Measurements from ENCODE around the gene FBXL14.
"Not testable (repeated sequence)": the region's sequence is repeated elsewhere in the genome, so short reads cannot be mapped to it uniquely, and the experiment has no call there.

The FBXL14 gene

DNA sequence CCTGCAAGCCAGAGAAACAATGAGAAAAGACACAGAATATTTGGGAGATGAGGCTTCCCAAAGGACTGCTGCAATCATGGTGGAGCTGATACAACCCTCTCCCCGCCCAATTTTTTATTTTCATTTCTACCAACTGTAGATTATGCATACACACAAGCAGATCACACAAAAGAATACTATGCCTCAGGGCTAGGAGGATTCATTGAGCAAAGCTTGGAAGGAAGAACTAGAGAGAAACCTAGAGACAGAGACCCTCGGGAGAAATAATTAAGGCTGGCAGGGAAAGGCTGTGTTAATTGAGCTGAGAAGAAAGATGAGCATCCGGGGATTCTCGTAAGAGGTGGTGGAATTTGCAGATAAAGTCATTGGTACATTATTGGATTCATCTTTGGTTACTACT, 24.8 kb upstream of the FBXL14 start:
- DNase-seq, result no peak

DNA sequence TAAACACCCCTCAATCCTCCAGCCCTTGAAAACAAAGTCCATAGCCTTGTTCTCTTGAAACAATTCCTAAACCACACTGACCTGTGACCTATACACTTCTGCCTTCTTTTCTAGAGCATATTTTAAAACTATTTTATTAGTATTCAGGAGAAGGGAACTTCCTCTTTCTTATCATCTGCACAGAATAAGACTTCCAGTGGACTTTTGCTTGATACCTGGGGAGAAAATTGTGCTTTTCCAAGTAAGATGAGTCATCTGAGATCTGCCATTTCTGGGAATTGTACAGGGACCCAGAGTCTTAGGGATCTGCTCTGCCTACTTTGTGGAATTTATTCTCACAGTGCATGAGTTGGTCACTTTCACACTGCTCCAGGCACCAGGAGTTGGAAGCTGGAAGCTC, 24.1 kb upstream of the FBXL14 start:
- DNase-seq, result no peak

- DNase-seq, result no peak
These were observed 22.1 kb upstream of the FBXL14 start for GRCh38 chr12:1616233-1617066.

DNA sequence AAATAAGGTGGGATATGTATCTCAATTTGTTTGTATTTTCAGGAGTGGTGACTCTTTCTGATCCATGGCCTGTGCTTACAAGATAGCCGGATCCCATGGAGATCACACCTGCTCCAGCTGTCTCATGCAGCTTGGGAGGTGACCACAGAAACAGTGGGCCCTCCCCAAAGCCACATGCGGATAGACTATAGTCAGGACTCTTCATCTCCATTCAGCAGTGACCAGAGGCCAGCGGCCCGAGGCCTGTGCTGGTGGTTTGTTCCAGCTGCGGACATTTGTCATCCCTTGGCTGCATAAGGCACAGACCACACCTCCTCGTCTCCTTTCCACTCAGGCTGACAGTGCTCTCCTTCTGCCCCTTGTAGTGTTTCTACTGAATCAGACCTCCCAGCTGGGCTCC, 20.0 kb upstream of the FBXL14 start:
- DNase-seq, result no peak

DNA sequence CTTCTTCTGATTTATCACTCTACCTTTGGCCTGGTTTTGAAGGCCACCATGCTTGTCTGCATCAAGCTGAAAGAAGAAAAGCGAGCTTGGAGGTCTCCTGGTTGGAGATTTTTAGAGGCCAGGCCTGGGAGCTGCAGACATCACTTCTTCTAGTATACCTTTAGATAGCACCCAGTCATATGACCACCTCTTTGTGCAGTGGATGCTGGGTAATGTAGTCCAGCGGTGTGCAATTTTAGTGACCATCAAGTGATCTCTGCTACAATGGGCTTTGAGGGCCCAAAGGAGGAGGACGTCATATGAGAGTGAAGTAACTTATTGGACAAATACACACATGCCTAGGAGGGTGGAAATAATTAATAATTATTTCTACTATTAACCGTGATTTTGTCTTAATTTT, 19.5 kb upstream of the FBXL14 start:
- no peak for DNase-seq

GRCh38 chr12:1611803-1612572, 17.6 kb upstream of the FBXL14 start:
- DNase-seq, result no peak

DNA sequence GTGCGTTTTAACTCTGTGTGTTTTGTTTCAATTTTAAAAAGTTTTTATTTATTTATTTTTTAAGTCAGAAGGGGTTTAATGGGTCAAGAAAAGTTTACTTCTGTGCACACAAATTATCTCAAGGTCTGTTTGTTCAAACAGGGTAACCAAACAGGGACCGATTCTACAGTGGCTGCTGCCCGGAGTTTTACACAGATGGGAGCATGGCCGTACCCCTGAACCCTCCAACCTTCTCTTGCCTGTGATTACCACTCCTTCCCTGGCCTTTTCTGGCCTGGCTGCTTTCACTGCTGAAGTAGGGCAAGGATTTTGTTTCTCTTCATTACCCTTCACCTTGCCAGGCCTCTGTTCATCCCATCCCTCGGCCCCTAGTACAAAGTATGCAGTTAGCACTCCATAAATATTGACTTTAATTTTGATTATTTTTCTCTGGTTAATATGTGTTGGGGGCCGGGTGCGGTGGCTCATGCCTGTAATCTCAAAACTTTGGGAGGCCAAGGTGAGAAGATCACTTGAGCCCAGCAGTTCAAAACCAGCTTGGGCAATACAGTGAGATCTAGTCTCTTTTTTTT, 15.8 kb upstream of the FBXL14 start:
- no peak for DNase-seq

DNA sequence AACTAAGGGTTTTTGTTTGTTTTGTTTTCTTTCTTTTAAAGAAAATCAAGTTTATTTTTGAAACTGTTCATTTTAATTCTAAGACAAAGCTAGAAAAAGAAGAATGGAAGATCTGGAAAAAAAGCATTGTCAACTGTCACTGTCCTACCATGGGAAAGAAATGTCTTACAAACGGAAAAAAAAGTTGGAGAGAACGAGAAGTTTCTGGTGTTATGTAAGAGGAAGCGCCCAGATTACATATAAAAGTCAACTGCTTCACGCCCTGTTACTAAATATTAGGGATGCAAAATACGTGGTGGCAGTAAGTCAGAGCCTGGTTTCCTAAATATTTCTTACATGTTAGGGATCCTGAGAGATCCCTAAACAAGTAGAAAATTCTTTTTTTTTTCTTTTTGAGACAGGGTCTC, 14.3 kb upstream of the FBXL14 start:
- no peak for DNase-seq

DNA sequence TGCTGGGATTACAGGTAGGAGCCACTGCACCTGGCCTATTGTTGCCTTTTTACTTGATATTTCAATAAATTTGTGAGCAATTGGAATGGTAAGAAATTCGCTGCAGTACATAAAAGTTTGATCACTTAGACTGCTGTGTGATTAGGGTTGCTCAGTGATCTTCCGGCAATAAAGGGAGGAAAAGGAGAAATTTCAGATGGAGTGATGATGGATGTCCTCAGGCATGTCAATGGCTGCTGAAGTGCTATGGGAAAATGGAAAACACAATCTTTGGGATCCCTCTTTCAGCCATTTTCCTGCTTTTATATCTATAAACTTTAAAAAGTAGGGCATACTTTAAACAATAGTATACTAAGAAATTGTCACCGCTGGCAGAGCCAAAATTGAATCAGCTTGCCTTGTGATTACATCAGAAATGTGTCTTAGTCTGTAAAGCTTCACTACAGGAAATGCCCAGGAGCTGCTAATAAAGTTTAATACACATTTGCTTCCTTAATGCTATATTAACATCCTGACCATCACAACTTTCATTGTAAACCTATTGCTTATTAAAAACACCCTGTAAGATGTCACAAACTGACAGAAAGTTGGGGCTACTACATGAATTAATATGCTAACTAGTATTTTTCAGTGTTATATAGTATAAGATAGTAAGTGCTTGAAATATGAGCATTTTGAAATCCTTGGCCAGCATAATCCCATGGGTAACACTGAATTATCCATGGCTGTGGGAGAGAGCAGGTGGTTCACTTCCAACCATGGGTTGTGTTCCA, 13.7 kb upstream of the FBXL14 start:
- no peak for DNase-seq

- DNase-seq, result peak; percentile 79
These were observed 11.7 kb upstream of the FBXL14 start for GRCh38 chr12:1606021-1606622.

DNA sequence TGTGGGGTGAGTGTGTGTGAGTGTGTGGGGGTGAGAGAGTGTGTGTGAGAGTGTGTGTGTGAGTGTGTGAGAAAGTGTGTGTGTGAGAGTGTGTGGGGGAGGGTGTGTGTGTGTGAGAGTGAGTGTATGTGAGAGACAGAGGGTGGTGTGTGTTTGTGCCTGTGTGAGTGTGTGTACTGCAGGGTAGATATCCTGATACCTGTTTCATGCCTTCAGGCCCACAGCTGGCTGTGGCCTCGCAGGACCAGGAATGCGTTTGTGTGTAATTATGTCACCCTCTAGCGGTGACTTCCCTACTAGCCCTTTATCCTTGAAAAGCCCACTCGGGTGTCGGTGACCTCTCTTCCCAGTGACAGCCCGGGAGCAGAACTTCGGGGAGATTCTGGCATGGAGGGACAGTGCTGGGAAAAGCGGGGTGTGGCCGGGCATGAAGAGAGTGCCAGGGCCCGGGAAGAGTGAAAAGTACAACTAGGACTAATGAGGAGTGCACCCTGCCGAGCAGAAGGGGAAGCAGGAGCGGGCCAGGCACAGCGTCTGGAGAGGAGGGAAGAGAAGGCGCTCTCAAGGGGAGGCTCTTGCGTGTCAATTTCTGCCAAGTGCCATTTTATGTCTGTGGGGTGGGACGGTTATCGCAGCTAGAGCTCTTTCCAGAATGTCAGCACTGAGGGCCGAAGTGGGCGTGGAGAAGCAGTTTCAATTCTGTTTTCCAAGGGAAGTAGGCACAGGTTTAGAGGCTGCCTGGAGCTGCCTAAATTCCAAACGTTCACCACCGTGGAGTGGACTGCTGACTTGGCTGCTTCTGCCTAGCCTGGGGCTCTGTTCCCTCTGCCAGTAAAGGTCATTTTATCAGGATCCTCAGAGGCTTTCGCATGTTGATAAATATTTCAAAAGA, 11.0 kb upstream of the FBXL14 start:
- peak; percentile 95 for DNase-seq

DNA sequence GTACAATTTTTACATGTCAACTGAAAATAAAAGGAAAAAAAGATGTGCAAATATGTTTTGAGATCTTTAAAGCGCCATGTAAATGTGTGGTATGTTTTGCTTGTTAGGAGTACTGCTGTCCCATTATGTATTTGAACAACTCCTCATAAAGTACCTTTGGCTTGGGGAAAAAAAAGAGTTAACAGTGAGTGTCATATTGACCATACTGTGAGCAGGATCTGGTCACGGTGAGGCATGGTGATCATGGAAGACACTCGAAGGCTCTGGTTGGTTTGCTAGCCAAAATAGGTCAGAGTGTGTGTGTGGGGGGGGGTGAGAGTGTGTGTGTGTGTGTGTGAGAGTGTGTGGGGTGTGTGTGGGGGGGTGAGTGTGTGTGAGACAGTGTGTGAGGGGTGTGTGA, 10.1 kb upstream of the FBXL14 start:
- no peak for DNase-seq

DNA sequence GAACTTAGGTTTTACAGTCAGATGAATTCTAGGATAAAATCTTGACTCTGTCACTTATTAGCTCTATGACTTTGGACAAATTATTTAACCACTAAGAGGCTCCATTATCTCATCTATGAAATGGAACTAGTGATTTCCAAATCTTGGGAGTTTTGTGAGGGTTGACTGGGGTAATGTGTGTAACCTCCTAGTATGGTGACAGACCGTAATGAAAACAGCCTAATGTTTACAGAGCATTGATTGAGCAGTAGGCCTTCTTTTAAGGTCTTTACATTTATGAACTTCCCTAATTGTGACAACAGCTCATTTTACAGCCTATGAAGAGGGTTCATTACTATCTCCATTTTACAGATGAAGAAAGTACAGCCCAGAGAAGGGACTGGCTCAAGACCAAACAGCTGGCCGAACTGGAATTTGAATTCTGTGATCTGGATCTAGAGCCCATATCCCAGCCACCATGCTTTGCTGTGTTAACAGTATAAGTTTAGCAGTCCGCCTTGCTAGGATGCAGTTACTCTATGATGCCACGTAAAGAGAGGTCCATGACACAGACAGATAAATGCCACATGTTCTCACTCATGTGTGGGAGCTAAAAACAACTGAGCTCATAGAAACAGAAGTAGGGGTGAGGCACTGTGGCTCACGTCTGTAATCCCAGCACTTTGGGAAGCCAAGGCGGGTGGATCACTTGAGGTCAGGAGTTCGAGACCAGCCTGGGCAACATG, 9.1 kb upstream of the FBXL14 start:
- no peak for DNase-seq

DNA sequence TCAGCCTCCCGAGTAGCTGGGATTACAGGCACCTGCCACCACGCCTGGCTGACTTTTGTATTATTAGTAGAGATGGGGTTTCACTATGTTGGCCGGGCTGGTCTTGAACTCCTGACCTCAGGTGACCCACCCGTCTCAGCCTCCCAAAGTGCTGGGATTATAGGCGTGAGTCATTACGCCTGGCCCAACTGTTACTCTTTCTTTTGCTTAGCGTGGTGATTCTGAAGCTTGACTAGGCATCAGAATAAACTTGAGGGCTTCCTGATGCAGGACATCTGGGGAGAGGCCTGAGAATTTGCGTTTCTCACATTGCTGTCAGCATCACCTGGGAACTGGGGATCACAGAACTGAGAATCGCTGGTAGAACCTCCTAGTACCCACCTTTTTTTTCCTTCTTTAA, 8.3 kb upstream of the FBXL14 start:
- DNase-seq, result not testable (repeated sequence)

GRCh38 chr12:1598757-1599156, 4.4 kb upstream of the FBXL14 start:
- no peak for DNase-seq

GRCh38 chr12:1595690-1596347, 1.4 kb upstream of the FBXL14 start:
- DNase-seq, result no peak

DNA sequence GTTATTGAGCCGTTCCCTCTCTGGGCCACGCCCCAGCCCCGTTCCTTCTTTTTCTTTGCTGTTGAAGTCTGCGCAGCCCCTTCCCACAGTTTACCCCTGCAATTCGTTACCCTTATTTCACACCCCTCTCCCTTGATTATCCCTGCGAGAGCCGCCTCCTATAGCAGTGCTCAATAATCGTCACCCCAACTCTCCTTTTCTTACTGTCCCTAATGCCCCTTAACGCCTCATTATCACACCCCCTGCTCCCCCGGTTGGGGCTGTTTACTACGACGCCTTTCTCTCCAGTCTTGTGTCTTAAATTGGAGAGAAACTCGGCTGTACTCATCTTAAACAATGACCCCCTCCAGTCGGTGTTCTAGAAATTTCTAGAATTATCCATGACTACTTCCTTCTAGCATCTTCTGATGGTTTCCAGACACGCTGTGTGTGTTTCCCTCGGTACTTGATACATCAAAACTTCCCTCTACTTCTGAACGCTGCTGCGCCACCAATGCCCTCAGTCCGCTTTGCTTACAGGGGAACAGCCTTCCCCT, 713 bp upstream of the FBXL14 start:
- DNase-seq, result no peak

- peak; percentile 73 for DNase-seq
These were observed 448 bp downstream of the FBXL14 start for GRCh38 chr12:1594006-1594260.

- peak; percentile 76 for DNase-seq
These were observed 991 bp downstream of the FBXL14 start for GRCh38 chr12:1593174-1594005.

All from eye (tissue), 1 donor.